Stimulated activated naive CD8-positive, alpha-beta T cell treated with anti-CD3 and anti-CD28 coated beads, Interleukin-15, amount 100 ng/mL, for 72 hours (primary cell): ENCODE measurements around the gene ANK3.
A peak's percentile ranks its signal among the peaks of the same experiment; 100 is the strongest.

Experiments used
- ATAC-seq: fragments of 150-1000 bp; cut with Tn5 transposase; 2 replicates; pipeline ENCODE4 v1.10.0; 2021; ENCODE audit warnings: mild to moderate bottlenecking, moderate library complexity
- DNase-seq, 2 donors: peaks; one replicate each; pipeline ENCODE4 v3.0.0; 2021 to 2022
- H3K27ac Mint-ChIP-seq, 2 donors: one replicate each; pipeline ENCODE4 v1.8.0; 2022; ENCODE audit warnings: mild to moderate bottlenecking in 2 of 2, mixed read lengths in 2 of 2, moderate library complexity in 2 of 2
- H3K27me3 Mint-ChIP-seq: one replicate; pipeline ENCODE4 v1.8.0; 2022; ENCODE audit warnings: mixed read lengths
- H3K4me1 Mint-ChIP-seq: one replicate; pipeline ENCODE4 v1.8.0; 2022; ENCODE audit warnings: mild to moderate bottlenecking, mixed read lengths
- H3K4me3 Mint-ChIP-seq, 2 donors: one replicate each; pipeline ENCODE4 v1.8.0; 2022; ENCODE audit warnings: mild to moderate bottlenecking in 2 of 2, mixed read lengths in 2 of 2, moderate library complexity in 1 of 2
- H3K9me3 Mint-ChIP-seq, 2 donors: one replicate each; pipeline ENCODE4 v1.8.0; 2022; ENCODE audit warnings: mixed read lengths in 2 of 2

Gene ANK3

GRCh38 chr10:59993931-59994330 is 395.7 kb downstream of the ANK3 start:
- H3K27ac Mint-ChIP-seq, result no peak overlapping the region

GRCh38 chr10:59991661-59992060 is 398.0 kb downstream of the ANK3 start:
- Mint-ChIP-seq H3K9me3 (peaks cover 0 to 7% of the 10 kb centered on the region in 2 donors), H3K27ac (no peak overlapping the region), H3K27me3 (peaks cover 51% of the 10 kb centered on the region), H3K4me3 (peak overlapping the region in 1 of 2 donors; percentile 11), H3K4me1 (peaks cover 7% of the 10 kb centered on the region)
- DNase-seq (no peak), ATAC-seq (peak; percentile 55)

More at GRCh38 chr10:59993931-59994330, 395.7 kb downstream of the ANK3 start:
- H3K27me3 Mint-ChIP-seq, result peaks cover 34% of the 10 kb centered on the region
- DNase-seq, result no peak
- no peak overlapping the region for H3K4me3 Mint-ChIP-seq
- no peak for ATAC-seq
- H3K9me3 Mint-ChIP-seq, result no peaks in the 10 kb centered on the region
- H3K4me1 Mint-ChIP-seq, result peaks cover 7% of the 10 kb centered on the region

- Mint-ChIP-seq H3K4me1 (peaks cover 7% of the 10 kb centered on the region), H3K4me3 (no peak overlapping the region), H3K27ac (no peak overlapping the region), H3K27me3 (peaks cover 51% of the 10 kb centered on the region), H3K9me3 (peaks cover 0 to 7% of the 10 kb centered on the region in 2 donors)
- ATAC-seq, result no peak
- DNase-seq, result no peak
These were observed 398.6 kb downstream of the ANK3 start for GRCh38 chr10:59991117-59991516.

- Mint-ChIP-seq H3K27me3 (peaks cover 29% of the 10 kb centered on the region), H3K27ac (no peak overlapping the region), H3K4me3 (no peak overlapping the region), H3K9me3 (peaks cover 0 to 7% of the 10 kb centered on the region in 2 donors), H3K4me1 (no peaks in the 10 kb centered on the region)
- ATAC-seq, result no peak
- no peak for DNase-seq
These were observed 404.0 kb downstream of the ANK3 start for GRCh38 chr10:59985639-59986038.

GRCh38 chr10:59984415-59984814 is 405.3 kb downstream of the ANK3 start:
- ATAC-seq (no peak), DNase-seq (no peak)
- H3K9me3 Mint-ChIP-seq, result peaks cover 0 to 12% of the 10 kb centered on the region in 2 donors
- H3K4me3 Mint-ChIP-seq, result no peak overlapping the region
- peaks cover 22% of the 10 kb centered on the region for H3K27me3 Mint-ChIP-seq
- no peak overlapping the region for H3K27ac Mint-ChIP-seq
- H3K4me1 Mint-ChIP-seq, result no peaks in the 10 kb centered on the region

GRCh38 chr10:59980356-59980755 is 409.3 kb downstream of the ANK3 start:
- no peaks in the 10 kb centered on the region for H3K4me1 Mint-ChIP-seq
- no peak for ATAC-seq
- H3K27ac Mint-ChIP-seq, result no peak overlapping the region
- peaks cover 17 to 19% of the 10 kb centered on the region in 2 donors for H3K9me3 Mint-ChIP-seq
- no peaks in the 10 kb centered on the region for H3K27me3 Mint-ChIP-seq
- H3K4me3 Mint-ChIP-seq, result no peak overlapping the region
- no peak for DNase-seq

- H3K27ac Mint-ChIP-seq, result no peak overlapping the region
- no peaks in the 10 kb centered on the region for H3K27me3 Mint-ChIP-seq
- no peaks in the 10 kb centered on the region for H3K4me1 Mint-ChIP-seq
- peaks cover 17 to 19% of the 10 kb centered on the region in 2 donors for H3K9me3 Mint-ChIP-seq
- ATAC-seq (no peak), DNase-seq (no peak)
- no peak overlapping the region for H3K4me3 Mint-ChIP-seq
These were observed 412.2 kb downstream of the ANK3 start for GRCh38 chr10:59977486-59977885.

GRCh38 chr10:59976909-59977308 is 412.8 kb downstream of the ANK3 start:
- ATAC-seq (no peak), DNase-seq (no peak)
- Mint-ChIP-seq H3K4me3 (no peak overlapping the region), H3K4me1 (no peaks in the 10 kb centered on the region), H3K9me3 (peaks cover 17 to 19% of the 10 kb centered on the region in 2 donors), H3K27ac (no peak overlapping the region), H3K27me3 (no peaks in the 10 kb centered on the region)
